Activated naive CD4-positive, alpha-beta T cell treated with anti-CD3 and anti-CD28 coated beads, Interleukin-2, amount 50 U/mL, for 72 hours (primary cell): ENCODE results near the gene TENM4. TPM values are rescaled to one million over a fixed set of nuclear protein-coding genes. Genes with fewer than 3 reads are reported as not detected.

Source experiments
- ATAC-seq, 2 donors: fragments of 150-1000 bp; cut with Tn5 transposase; 2 replicates each; pipeline ENCODE4 v1.10.0; 2021; ENCODE audit warnings: mild to moderate bottlenecking in 2 of 2, moderate library complexity in 2 of 2
- DNase-seq, 2 donors: peaks; one replicate each; pipeline ENCODE4 v3.0.0; 2021 to 2022; ENCODE audit warnings: low spot score in 2 of 2
- H3K27ac Mint-ChIP-seq, 2 donors: one replicate each; pipeline ENCODE4 v1.8.0; 2022; ENCODE audit warnings: mild to moderate bottlenecking in 2 of 2, mixed read lengths in 2 of 2
- H3K36me3 Mint-ChIP-seq, 2 donors: one replicate each; pipeline ENCODE4 v1.8.0; 2022; ENCODE audit warnings: mixed read lengths in 2 of 2
- H3K9me3 Mint-ChIP-seq, 2 donors: one replicate each; pipeline ENCODE4 v1.8.0; 2022; ENCODE audit warnings: mixed read lengths in 2 of 2
- total RNA-seq, 2 donors: library from RNA; stranded (reverse); gene quantifications; one replicate each; pipeline ENCODE4 v1.2.3, GENCODE V29; 2022

Gene TENM4
- total RNA-seq, 2 donors from 2014 or later: not detected

- Mint-ChIP-seq H3K36me3 (peaks cover 0 to 6% of the 10 kb centered on the region in 2 donors), H3K27ac (no peak overlapping the region), H3K9me3 (peaks cover 0 to 9% of the 10 kb centered on the region in 2 donors)
- ATAC-seq (no peak), DNase-seq (no peak)
Observed at GRCh38 chr11:79353706-79354105, 87.1 kb downstream of the TENM4 start.

- DNase-seq (no peak), ATAC-seq (no peak)
- Mint-ChIP-seq H3K9me3 (peaks cover 0 to 9% of the 10 kb centered on the region in 2 donors), H3K36me3 (peaks cover 0 to 6% of the 10 kb centered on the region in 2 donors), H3K27ac (no peak overlapping the region)
Observed at GRCh38 chr11:79352349-79352703, 88.5 kb downstream of the TENM4 start.

GRCh38 chr11:79348976-79349682 lies 91.7 kb downstream of the TENM4 start:
- Mint-ChIP-seq H3K36me3 (peaks cover 0 to 6% of the 10 kb centered on the region in 2 donors), H3K9me3 (peaks cover 0 to 9% of the 10 kb centered on the region in 2 donors), H3K27ac (no peak overlapping the region)
- no peak for ATAC-seq
- DNase-seq: no peak

GRCh38 chr11:79346021-79346420 lies 94.8 kb downstream of the TENM4 start:
- peaks cover 0 to 3% of the 10 kb centered on the region in 2 donors for H3K36me3 Mint-ChIP-seq
- ATAC-seq (no peak), DNase-seq (no peak)
- peaks cover 0 to 6% of the 10 kb centered on the region in 2 donors for H3K9me3 Mint-ChIP-seq
- H3K27ac Mint-ChIP-seq: no peak overlapping the region

DNA sequence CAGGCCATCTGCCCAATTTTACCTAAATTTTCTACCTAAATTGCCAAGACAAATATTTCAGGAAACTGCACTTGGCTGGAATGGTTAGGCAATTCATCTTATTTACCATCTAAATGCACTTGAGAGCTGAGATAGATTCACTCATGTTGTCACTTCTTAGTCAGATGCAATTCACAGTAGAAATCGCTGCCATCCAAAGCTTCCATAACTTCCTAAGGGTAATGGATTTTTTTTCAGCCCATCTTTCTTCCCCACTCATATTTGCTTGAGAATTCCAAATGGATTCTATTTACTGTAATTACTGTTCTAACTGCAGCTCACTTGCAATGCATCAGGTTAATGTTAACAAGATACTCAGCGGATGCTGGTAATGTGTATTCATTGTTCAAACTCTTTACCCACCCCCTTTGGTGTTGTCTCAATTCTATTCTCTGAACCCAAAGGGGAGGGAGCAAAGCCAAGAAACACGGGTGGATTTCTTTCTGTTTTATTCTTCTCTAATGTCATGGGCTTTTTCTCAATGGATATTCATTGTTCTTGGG lies 96.0 kb downstream of the TENM4 start:
- Mint-ChIP-seq H3K36me3 (no peaks in the 10 kb centered on the region), H3K9me3 (no peaks in the 10 kb centered on the region), H3K27ac (no peak overlapping the region)
- no peak for DNase-seq
- no peak for ATAC-seq

GRCh38 chr11:79342686-79343085 lies 98.1 kb downstream of the TENM4 start:
- no peak for DNase-seq
- H3K27ac Mint-ChIP-seq: no peak overlapping the region
- H3K9me3 Mint-ChIP-seq: peaks cover 0 to 4% of the 10 kb centered on the region in 2 donors

GRCh38 chr11:79342236-79342635 lies 98.6 kb downstream of the TENM4 start:
- DNase-seq (no peak), ATAC-seq (no peak)
- Mint-ChIP-seq H3K9me3 (peaks cover 0 to 4% of the 10 kb centered on the region in 2 donors), H3K27ac (no peak overlapping the region), H3K36me3 (no peaks in the 10 kb centered on the region)

More at GRCh38 chr11:79342686-79343085, 98.1 kb downstream of the TENM4 start:
- H3K36me3 Mint-ChIP-seq: no peaks in the 10 kb centered on the region
- no peak for ATAC-seq

GRCh38 chr11:79340535-79340934 lies 100.3 kb downstream of the TENM4 start:
- no peaks in the 10 kb centered on the region for H3K36me3 Mint-ChIP-seq
- DNase-seq (no peak), ATAC-seq (no peak)
- H3K27ac Mint-ChIP-seq: no peak overlapping the region
- H3K9me3 Mint-ChIP-seq: peaks cover 0 to 4% of the 10 kb centered on the region in 2 donors

DNA sequence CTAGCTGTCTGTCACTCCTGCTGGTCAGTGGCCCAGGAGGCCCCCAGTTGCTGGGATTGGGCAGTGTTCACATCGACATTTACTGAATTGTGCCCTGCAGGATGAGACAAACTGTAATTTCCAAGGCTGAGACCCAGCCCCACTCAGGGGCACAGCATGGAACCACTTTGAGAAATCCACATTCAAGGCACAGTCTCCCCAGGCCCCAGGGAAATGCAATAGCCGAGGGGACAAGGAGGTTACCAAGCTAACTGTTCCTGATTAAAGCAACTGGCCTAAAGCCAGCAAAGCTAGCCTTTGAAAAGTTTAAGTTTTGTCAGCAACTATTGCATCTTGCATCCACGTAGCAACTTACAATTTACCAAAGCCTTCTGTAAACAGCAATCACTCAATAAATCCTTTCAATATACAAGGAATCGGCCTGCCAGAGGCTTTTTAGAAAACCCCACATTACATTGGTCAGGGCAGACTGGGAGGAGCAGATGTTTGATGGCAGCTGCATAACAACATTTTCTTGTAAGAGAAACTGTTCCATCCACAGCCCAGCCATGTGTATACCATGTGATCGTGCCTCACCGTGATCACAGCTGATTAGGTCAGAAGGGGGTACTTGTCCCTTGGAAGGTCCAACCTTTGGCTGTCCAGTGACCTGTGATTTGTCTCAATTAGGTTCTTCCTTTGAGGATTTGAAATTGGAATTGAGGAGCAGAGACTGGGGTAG lies 103.9 kb downstream of the TENM4 start:
- Mint-ChIP-seq H3K9me3 (peaks cover 0 to 4% of the 10 kb centered on the region in 2 donors), H3K27ac (no peak overlapping the region), H3K36me3 (no peaks in the 10 kb centered on the region)
- no peak for ATAC-seq
- DNase-seq: no peak

- no peaks in the 10 kb centered on the region for H3K36me3 Mint-ChIP-seq
- DNase-seq: no peak
- peaks cover 0 to 4% of the 10 kb centered on the region in 2 donors for H3K9me3 Mint-ChIP-seq
- ATAC-seq: no peak
- H3K27ac Mint-ChIP-seq: no peak overlapping the region
Observed at GRCh38 chr11:79335681-79336080, 105.1 kb downstream of the TENM4 start.

DNA sequence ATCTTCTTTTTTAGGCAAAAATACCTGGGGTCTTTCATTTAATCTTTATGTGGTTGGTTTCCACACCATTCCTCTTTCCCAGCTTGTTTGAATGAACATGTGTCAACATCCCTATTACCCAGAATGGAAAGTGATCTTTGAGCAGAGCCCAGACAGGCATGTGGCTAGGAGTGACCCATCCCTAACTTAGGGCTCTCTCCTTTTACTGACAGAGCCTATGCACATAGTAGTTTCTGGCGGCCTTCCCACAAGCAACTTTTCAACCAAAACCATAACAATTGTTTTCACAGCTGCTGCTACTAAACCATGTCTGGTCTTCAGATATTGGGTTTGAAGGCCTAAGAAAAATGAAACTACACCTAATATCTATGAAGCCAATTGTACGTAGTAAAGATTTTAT lies 107.5 kb downstream of the TENM4 start:
- H3K36me3 Mint-ChIP-seq: no peaks in the 10 kb centered on the region

DNA sequence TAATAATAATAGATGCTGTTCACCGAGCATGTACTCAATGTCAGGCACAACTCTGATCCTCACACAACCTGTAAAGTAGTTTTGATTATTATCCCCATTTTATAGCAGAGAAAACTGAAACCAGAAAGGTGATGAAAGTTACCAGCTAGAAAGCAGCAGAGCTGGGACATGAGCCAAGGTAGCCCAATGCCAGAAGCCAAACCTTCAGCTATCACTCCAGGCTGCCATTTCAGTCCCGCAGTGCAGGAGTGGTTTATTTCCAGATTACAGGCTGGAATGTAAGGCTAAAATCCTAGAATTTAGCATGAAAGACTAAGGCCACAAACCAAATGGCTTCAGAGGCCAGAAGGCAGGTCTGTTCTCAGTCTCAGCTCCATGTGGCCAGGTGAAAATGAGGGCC lies 108.8 kb downstream of the TENM4 start:
- no peak for ATAC-seq
- no peaks in the 10 kb centered on the region for H3K36me3 Mint-ChIP-seq
- no peak overlapping the region for H3K27ac Mint-ChIP-seq
- no peak for DNase-seq
- H3K9me3 Mint-ChIP-seq: peaks cover 0 to 8% of the 10 kb centered on the region in 2 donors

More for the DNA sequence above, 107.5 kb downstream of the TENM4 start:
- DNase-seq (no peak), ATAC-seq (no peak)
- Mint-ChIP-seq H3K27ac (no peak overlapping the region), H3K9me3 (peaks cover 0 to 8% of the 10 kb centered on the region in 2 donors)

- ATAC-seq (no peak), DNase-seq (no peak)
- Mint-ChIP-seq H3K27ac (no peak overlapping the region), H3K36me3 (no peaks in the 10 kb centered on the region), H3K9me3 (peaks cover 2 to 10% of the 10 kb centered on the region in 2 donors)
Observed at GRCh38 chr11:79331203-79331901, 109.5 kb downstream of the TENM4 start.

DNA sequence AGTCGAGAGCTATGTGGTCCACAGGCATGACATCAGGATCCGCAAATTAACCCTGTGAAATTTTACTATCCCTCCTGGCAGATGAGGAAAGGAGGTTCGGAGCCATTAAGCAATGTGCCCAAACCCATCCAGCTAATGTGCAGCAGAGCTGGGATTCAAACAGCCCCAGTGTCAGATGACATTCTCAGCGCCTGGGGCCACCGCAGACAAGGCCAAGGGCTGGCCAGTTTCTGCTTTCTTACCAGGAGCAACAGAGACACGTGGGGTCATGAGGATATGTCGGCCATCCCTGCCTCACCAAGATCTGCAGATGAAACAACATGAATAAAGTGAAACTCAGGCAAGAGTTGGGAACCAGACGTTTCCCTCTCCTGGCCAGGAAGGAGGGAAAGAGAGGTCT lies 110.2 kb downstream of the TENM4 start:
- no peak for ATAC-seq
- H3K27ac Mint-ChIP-seq: no peak overlapping the region
- no peak for DNase-seq
- peaks cover 6 to 12% of the 10 kb centered on the region in 2 donors for H3K9me3 Mint-ChIP-seq
- no peaks in the 10 kb centered on the region for H3K36me3 Mint-ChIP-seq

- H3K27ac Mint-ChIP-seq: no peak overlapping the region
- H3K36me3 Mint-ChIP-seq: no peaks in the 10 kb centered on the region
- peaks cover 6 to 12% of the 10 kb centered on the region in 2 donors for H3K9me3 Mint-ChIP-seq
- DNase-seq (no peak), ATAC-seq (no peak)
Observed at GRCh38 chr11:79329561-79329960, 111.3 kb downstream of the TENM4 start.

- Mint-ChIP-seq H3K27ac (no peak overlapping the region), H3K36me3 (no peaks in the 10 kb centered on the region), H3K9me3 (peaks cover 6 to 12% of the 10 kb centered on the region in 2 donors)
- ATAC-seq: no peak
- no peak for DNase-seq
Observed at GRCh38 chr11:79328402-79328801, 112.4 kb downstream of the TENM4 start.

DNA sequence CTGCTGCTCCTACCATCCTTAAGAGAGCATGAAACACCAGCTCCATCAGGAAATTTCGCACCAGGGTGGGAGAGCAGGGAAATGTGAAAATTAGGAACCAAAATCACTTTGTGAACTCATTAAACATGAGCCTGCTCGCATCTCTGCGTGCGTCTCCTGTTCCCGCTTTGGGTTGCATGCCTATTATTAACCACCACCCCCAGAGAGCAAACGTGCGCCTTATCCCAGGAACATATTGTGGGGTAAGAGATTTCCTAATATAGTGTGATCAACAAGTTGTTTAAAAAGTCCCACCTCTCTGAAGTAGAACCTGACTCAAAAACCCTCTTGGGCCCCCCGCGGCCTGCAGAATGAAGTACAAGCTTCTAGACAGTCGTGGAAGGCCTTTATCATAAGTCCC lies 115.0 kb downstream of the TENM4 start:
- no peak for ATAC-seq
- Mint-ChIP-seq H3K36me3 (no peaks in the 10 kb centered on the region), H3K27ac (no peak overlapping the region), H3K9me3 (peaks cover 6 to 12% of the 10 kb centered on the region in 2 donors)
- DNase-seq: no peak
